ENCODE data around the gene RELN.

Gene RELN

GRCh38 chr7:103855671-103856070 is 133.8 kb downstream of the RELN start:
- no peak for DNase-seq (ENCODE audit: insufficient read length, low spot score)
- FAIRE-seq: no peak
- no peak for TF ChIP-seq CTCF (IDR thresholded peaks at IDR 0.05; ENCODE audit: insufficient read depth, missing control alignments)

DNA sequence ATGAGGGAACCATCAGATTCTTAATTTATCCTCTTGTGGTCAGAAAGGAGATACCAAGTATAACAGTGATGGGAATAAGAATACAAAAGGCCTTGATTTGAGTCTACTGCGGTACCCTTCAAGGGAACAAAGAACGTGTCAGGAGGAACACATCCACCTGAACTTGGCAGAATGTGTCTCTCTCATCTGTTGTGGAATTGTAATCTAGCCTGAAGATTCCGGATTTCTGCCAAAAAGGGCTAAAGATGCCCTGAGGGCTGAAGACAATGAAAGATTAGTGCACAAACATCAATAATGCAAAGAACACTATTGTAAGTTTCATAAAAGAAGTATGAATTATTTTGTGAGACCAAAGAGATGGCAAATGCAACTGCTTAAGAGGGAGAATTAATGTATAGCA is 134.8 kb downstream of the RELN start:
- no peak for FAIRE-seq
- TF ChIP-seq CTCF (IDR thresholded peaks at IDR 0.05; ENCODE audit: insufficient read depth, missing control alignments): no peak
- DNase-seq (ENCODE audit: insufficient read length, low spot score): no peak

GRCh38 chr7:103851357-103851756 is 138.1 kb downstream of the RELN start:
- TF ChIP-seq CTCF (IDR thresholded peaks at IDR 0.05; ENCODE audit: insufficient read depth, missing control alignments): no peak
- FAIRE-seq (no peak), DNase-seq (ENCODE audit: insufficient read length, low spot score) (no peak)

GRCh38 chr7:103843689-103844480 is 145.6 kb downstream of the RELN start:
- TF ChIP-seq CTCF (IDR thresholded peaks at IDR 0.05; ENCODE audit: insufficient read depth, missing control alignments): no peak
- FAIRE-seq (no peak), DNase-seq (ENCODE audit: insufficient read length, low spot score) (no peak)

GRCh38 chr7:103833401-103833800 is 156.1 kb downstream of the RELN start:
- TF ChIP-seq CTCF (IDR thresholded peaks at IDR 0.05; ENCODE audit: insufficient read depth, missing control alignments): no peak

GRCh38 chr7:103832438-103832837 is 157.0 kb downstream of the RELN start:
- DNase-seq (ENCODE audit: insufficient read length, low spot score) (no peak), FAIRE-seq (no peak)
- no peak for TF ChIP-seq CTCF (IDR thresholded peaks at IDR 0.05; ENCODE audit: insufficient read depth, missing control alignments)

More at GRCh38 chr7:103833401-103833800, 156.1 kb downstream of the RELN start:
- FAIRE-seq (no peak), DNase-seq (ENCODE audit: insufficient read length, low spot score) (no peak)

GRCh38 chr7:103824251-103824650 is 165.2 kb downstream of the RELN start:
- TF ChIP-seq CTCF (IDR thresholded peaks at IDR 0.05; ENCODE audit: insufficient read depth, missing control alignments): no peak
- DNase-seq (ENCODE audit: insufficient read length, low spot score) (no peak), FAIRE-seq (no peak)

All from D721Med (cell line).